ENCODE measurements around the gene GNA12.
A peak's percentile ranks its signal among the peaks of the same experiment; 100 is the strongest.
"Not testable (repeated sequence)": the region's sequence is repeated elsewhere in the genome, so short reads cannot be mapped to it uniquely, and the experiment has no call there.

The GNA12 gene

DNA sequence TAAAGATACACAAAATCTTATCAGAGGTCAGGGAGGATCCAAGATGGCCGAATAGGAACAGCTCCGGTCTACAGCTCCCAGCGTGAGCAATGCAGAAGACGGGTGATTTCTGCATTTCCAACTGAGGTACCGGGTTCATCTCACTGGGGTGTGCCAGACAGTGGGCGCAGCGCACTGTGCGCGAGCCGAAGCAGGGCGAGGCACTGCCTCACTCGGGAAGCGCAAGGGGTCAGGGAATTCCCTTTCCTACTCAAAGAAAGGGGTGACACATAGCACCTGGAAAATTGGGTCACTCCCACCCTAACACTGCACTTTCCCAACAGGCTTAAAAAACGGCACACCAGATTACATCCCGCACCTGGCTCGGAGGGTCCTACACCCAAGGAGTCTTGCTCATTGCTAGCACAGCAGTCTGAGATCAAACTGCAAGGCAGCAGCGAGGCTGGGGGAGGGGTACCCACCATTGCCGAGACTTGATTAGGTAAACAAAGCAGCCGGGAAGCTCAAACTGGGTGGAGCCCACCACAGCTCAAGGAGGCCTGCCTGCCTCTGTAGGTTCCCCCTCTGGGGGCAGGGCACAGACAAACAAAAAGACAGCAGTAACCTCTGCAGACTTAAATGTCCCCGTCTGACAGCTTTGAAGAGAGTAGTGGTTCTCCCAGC, 100.5 kb downstream of the GNA12 start:
- not testable (repeated sequence) for DNase-seq

DNA sequence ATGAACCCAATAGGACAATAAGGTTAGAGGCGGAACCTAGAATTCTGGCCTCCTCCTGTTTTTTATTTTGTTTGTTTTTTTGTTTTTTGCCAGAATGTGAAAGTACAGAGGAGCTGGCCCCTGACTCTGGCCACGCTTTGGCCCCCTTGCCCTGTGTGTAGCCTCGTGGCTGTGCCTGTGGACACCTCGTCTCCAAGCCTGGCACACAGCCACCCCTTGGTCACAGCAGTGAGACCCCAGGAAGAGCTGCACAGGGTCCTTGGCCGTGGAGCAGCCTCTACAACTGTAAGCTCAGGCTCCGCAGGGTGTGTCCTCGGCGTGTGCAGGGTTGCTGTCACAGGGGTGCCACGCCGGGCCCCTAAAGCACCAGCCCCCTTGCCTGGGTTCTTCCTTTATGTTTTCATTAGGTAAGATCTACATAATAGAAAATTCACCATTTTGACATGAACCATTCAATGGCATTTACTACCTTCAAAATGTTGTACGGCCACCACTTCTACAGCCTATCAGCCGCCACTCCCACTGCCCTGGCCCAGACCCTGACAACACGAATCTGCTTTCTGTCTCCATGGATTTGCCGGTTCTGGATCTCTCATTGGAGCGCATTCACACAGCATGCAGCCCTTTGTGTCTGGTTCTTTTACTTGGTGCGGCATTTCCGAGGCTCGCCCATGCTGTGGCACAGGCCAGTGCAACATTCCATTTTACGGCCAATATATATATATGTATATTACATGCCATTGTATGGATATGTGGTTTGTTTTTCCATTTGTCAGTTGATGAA, 105.2 kb downstream of the GNA12 start:
- DNase-seq: no peak

DNA sequence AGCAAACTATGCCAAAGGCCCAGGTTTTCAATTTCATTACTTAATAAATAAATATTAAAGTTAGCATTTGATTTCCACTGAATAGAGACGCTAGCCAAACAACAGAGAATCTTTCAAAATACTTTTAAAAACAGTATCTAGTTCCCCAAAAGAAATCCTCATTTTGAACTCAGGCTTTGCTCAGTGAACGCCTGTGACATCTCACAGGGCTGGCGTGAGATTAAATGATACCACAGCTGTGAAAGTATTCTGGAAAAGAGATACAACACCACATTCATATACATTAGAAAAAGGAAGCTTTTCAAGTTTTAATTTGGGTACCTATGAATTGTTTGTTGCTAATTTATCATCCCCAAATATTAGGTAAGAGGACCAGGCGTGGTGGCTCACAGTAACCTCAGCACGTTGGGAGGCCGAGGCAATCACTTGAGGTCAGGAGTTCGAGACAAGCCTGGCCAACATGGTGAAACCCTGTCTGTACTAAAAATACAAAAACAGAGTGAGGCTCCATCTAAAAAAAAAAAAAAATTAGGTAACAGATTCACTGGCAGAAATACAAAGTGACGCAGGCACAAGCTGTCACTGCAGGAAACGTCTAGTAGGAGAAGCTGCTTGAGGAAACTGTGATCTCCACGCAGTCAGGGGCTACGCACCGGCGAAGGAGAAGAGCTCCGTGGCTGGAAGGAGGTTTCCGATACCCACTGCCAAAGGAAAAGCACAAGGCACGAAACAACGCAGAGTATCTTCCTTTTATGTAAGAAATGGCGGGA, 106.2 kb downstream of the GNA12 start:
- DNase-seq: no peak

- DNase-seq: not testable (repeated sequence)
These were observed 106.9 kb downstream of the GNA12 start for GRCh38 chr7:2737005-2737743.

- DNase-seq: no peak
These were observed 107.6 kb downstream of the GNA12 start for GRCh38 chr7:2736411-2736914.

- no peak for DNase-seq
These were observed 108.4 kb downstream of the GNA12 start for GRCh38 chr7:2735744-2736143.

- no peak for DNase-seq
These were observed 109.1 kb downstream of the GNA12 start for GRCh38 chr7:2734751-2735571.

- no peak for DNase-seq
These were observed 109.9 kb downstream of the GNA12 start for GRCh38 chr7:2734084-2734686.

GRCh38 chr7:2732959-2733584, 111.0 kb downstream of the GNA12 start:
- peak; percentile 20 for DNase-seq

- DNase-seq: no peak
These were observed 111.7 kb downstream of the GNA12 start for GRCh38 chr7:2732388-2732787.

DNA sequence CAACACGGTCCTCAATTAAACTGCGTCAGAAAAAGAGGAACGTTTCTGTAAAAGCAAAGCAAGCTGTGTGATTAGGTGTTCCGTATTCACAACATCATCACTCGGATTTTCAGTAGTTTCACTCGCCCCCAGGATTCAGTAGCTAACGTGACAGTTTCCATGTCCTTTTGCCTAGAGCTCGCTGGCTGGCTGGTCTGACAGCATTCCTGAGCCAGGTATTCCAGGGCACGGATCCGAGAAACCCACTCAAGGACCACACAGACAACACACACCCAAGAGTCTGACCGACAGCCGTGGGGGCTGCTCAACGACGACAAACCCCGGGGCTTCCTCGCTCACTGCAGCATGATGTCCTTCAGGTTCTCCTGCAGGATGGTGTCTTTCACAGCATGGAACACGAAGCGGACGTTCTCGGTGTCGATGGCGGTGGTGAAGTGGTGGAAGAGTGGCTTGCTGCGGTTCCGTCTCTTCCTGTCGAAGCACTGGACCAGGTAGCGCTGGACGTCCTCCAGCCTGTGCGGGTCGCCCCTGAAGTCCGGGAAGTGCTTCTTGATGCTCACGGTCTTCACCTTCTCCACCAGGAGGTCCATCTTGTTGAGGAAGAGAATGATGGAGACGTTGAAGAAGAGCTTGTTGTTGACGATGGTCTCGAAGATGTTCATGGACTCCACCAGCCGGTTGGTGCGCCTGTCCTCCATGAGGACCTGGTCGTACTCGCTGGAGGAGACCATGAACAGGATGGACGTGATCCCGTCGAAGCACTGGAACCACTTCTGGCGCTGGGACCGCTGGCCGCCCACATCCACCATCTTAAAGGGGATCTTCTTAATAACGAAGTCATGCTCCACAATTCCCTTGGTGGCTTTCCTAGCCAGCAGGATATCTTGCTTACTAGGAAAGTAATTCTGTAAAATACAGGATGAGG, 113.0 kb downstream of the GNA12 start:
- DNase-seq: no peak

- no peak for DNase-seq
These were observed 114.0 kb downstream of the GNA12 start for GRCh38 chr7:2729893-2730716.

- no peak for DNase-seq
These were observed 114.8 kb downstream of the GNA12 start for GRCh38 chr7:2729031-2729892.

GRCh38 chr7:2728316-2729030, 115.6 kb downstream of the GNA12 start:
- DNase-seq: no peak

DNA sequence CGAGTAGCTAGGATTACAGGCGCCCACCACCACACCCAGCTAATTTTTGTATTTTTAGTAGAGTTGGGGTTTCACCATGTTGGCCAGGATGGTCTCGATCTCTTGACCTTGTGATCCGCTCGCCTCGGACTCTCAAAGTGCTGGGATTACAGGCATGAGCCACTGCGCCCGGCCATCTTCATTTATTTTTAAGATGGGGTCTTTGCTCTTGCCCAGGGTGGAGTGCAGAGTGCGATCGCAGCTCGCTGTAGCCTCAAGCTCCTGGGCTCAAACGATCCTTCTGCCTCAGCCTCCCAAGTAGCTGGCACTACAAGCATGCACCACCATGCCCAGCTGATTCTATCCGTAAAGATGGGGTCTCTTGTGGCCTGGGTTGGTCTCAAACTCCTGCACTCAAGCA, 116.9 kb downstream of the GNA12 start:
- DNase-seq: not testable (repeated sequence)

GRCh38 chr7:2726316-2727018, 117.6 kb downstream of the GNA12 start:
- no peak for DNase-seq
